Measurements from ENCODE around the gene LMX1B.
"Not testable (repeated sequence)": the region's sequence is repeated elsewhere in the genome, so short reads cannot be mapped to it uniquely, and the experiment has no call there.

The LMX1B gene

GRCh38 chr9:126725485-126725884, 111.8 kb downstream of the LMX1B start:
- H3K27me3 Mint-ChIP-seq; H3K4me3 Mint-ChIP-seq; H3K27ac Mint-ChIP-seq; DNase-seq; ATAC-seq (replicated peaks); H3K36me3 Mint-ChIP-seq; H3K9me3 Mint-ChIP-seq: not testable (repeated sequence)
- peaks cover 21 to 31% of the 10 kb centered on the region in 2 donors for H3K4me1 Mint-ChIP-seq

DNA sequence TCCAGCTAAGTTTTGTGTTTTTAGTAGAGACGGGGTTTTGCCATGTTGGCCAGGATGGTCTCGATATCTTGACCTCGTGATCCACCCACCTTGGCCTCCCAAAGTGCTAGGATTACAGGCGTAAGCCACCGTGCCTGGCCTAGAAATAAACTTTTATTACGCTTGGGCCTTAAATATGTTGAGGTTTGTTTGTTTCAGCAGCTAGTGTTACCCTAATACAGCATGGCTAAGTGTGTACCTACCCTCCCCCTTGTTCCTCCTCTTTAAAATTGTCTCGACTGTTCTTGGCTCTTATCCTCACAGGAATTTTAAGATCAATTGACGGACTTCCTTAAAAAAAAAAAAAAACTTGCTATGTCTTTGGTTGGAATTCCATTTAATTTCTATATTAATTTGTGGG, 114.5 kb downstream of the LMX1B start:
- not testable (repeated sequence) for H3K4me3 Mint-ChIP-seq; H3K36me3 Mint-ChIP-seq; DNase-seq; H3K9me3 Mint-ChIP-seq; H3K27me3 Mint-ChIP-seq; ATAC-seq (replicated peaks); H3K27ac Mint-ChIP-seq
- H3K4me1 Mint-ChIP-seq, result peaks cover 7 to 12% of the 10 kb centered on the region in 2 donors

DNA sequence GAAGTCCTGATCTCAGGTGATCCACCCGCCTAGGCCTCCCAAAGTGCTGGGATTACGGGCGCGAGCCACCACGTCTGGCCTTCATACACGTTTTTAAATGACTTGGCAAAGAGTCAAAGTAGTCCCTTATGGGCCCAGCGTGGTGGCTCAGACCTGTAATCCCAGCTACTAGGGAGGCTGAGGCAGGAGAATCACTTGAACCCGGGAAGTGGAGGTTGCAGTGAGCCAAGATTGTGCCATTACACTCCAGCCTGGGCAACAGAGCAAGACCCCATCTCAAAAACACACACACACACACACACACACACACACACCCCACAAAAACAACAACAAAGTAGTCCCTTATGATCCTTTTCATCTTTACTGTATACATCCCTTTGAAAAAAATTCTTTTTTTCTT, 116.9 kb downstream of the LMX1B start:
- H3K4me1 Mint-ChIP-seq; H3K27ac Mint-ChIP-seq; ATAC-seq (replicated peaks); DNase-seq; H3K4me3 Mint-ChIP-seq: not testable (repeated sequence)
- H3K9me3 Mint-ChIP-seq, result peaks cover 10 to 16% of the 10 kb centered on the region in 2 donors
- peaks cover 8 to 11% of the 10 kb centered on the region in 2 donors for H3K36me3 Mint-ChIP-seq
- H3K27me3 Mint-ChIP-seq, result peaks cover 10 to 13% of the 10 kb centered on the region in 2 donors

DNA sequence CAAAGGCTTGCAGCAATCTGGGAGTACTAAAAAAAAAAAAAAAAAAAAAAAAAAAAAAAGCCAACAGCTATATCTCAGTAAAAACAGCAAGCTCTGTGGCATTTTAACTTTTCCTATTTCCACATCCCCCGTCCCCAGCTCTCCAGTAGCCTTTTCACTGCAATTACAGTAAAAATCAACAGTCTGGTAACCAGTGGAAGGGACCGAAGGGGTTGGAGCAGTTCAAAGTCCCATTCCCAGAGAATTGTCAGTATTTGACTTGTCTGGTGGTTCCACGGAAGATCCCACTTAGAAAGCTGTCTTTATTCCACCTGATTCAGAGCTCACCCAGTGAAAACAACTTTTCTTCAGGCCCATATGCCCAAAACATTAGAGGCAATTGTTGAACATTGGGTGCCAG, 119.3 kb downstream of the LMX1B start:
- H3K4me3 Mint-ChIP-seq, result no peak overlapping the region
- peaks cover 14 to 22% of the 10 kb centered on the region in 2 donors for H3K9me3 Mint-ChIP-seq
- no peak for ATAC-seq (replicated peaks)
- H3K36me3 Mint-ChIP-seq, result peaks cover 8 to 11% of the 10 kb centered on the region in 2 donors
- H3K27ac Mint-ChIP-seq, result no peak overlapping the region
- peaks cover 13% of the 10 kb centered on the region in 2 donors for H3K27me3 Mint-ChIP-seq
- H3K4me1 Mint-ChIP-seq, result no peaks in the 10 kb centered on the region
- no peak for DNase-seq

GRCh38 chr9:126734877-126735276, 121.1 kb downstream of the LMX1B start:
- Mint-ChIP-seq H3K27me3 (peaks cover 16 to 19% of the 10 kb centered on the region in 2 donors), H3K9me3 (peaks cover 14 to 22% of the 10 kb centered on the region in 2 donors), H3K4me3 (no peak overlapping the region), H3K36me3 (peaks cover 8 to 11% of the 10 kb centered on the region in 2 donors), H3K27ac (no peak overlapping the region), H3K4me1 (no peaks in the 10 kb centered on the region)
- no peak for DNase-seq
- ATAC-seq (replicated peaks), result no peak

- Mint-ChIP-seq H3K9me3 (peaks cover 14 to 22% of the 10 kb centered on the region in 2 donors), H3K27me3 (peaks cover 18 to 19% of the 10 kb centered on the region in 2 donors), H3K4me1 (no peaks in the 10 kb centered on the region), H3K36me3 (peaks cover 8 to 11% of the 10 kb centered on the region in 2 donors), H3K4me3 (no peak overlapping the region), H3K27ac (no peak overlapping the region)
- DNase-seq, result no peak
- ATAC-seq (replicated peaks), result no peak
These were observed 121.8 kb downstream of the LMX1B start for GRCh38 chr9:126735482-126735881.

- H3K4me3 Mint-ChIP-seq, result no peak overlapping the region
- H3K4me1 Mint-ChIP-seq, result no peaks in the 10 kb centered on the region
- peaks cover 8 to 11% of the 10 kb centered on the region in 2 donors for H3K36me3 Mint-ChIP-seq
- ATAC-seq (replicated peaks) (no peak), DNase-seq (no peak)
- peaks cover 18 to 19% of the 10 kb centered on the region in 2 donors for H3K27me3 Mint-ChIP-seq
- H3K27ac Mint-ChIP-seq, result no peak overlapping the region
- peaks cover 14 to 22% of the 10 kb centered on the region in 2 donors for H3K9me3 Mint-ChIP-seq
These were observed 124.8 kb downstream of the LMX1B start for GRCh38 chr9:126738553-126738952.

DNA sequence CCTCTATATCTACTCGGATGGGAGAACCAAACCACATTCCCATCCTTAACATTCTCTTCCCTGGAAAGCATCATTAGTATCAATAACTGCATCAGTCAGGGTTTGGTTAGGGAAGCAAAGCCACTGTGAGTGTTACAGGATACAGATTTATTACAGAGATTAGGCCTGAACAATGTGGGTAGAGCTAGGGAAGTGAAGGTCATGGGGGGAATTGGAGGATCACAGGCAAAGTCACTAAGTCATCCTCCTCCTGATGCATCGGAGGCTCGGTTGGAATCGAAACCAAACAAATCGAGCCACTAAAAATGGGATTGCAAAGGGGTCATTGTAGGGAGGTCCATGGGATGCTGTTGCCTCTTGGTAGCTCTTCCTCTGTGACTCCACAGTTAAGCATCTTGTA, 129.3 kb downstream of the LMX1B start:
- Mint-ChIP-seq H3K27ac (no peak overlapping the region), H3K4me1 (peaks cover 18 to 28% of the 10 kb centered on the region in 2 donors)
- no peak for DNase-seq

DNA sequence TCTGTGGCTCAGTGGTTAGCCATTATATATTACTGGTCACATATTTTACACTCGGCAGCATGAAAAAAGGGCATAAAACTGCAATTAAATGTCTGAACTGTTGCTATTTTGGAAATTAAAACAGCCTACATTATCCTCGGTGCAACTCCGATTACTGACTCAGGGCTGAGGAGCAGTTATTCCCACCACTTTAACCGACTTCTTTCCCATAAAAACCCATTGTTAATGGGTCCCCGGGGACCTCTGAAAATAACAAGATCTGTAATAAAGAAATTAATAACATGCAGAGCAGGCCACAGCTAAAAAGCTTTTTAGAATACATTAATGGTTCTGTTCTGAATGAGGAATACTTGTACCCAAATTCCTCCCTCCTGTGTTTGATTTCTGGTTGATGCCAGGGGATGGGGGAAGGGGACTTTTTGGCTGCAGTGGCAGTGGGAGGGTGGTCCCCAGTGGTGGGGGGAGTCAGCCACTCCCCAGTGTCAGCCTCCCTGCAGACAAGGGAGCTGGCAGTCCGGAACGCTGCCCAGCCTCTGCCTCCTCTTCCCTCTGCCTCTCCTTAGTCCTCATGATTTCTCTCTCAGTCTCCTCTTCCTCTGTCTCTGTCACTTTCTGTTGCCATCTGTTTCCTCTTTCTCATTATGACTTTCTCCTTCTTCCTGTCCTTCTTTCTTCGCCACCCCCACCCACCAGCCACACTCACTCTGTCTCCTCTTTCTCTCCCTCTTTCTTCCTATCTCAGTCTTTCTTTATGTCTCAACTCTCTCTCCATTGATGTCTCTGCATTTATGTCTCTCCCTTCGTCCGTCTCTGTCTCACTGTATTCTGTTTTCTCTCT, 132.1 kb downstream of the LMX1B start:
- Mint-ChIP-seq H3K27ac (peak overlapping the region; percentile 52), H3K27me3 (peaks cover under 1 to 2% of the 10 kb centered on the region in 2 donors), H3K9me3 (no peaks in the 10 kb centered on the region), H3K4me1 (peaks cover 24 to 38% of the 10 kb centered on the region in 2 donors), H3K4me3 (peak overlapping the region; percentile 4 to 57), H3K36me3 (no peaks in the 10 kb centered on the region)
- peak; percentile 75 to 88 for ATAC-seq (replicated peaks)
- no peak for DNase-seq

More for the DNA sequence above, 129.3 kb downstream of the LMX1B start:
- Mint-ChIP-seq H3K27me3 (peaks cover 5% of the 10 kb centered on the region in 2 donors), H3K9me3 (no peaks in the 10 kb centered on the region), H3K36me3 (no peaks in the 10 kb centered on the region), H3K4me3 (no peak overlapping the region)
- no peak for ATAC-seq (replicated peaks)

Data from stimulated activated naive B cell treated with anti-CD40 and anti-IgM and Interleukin-4, amounts not matched to agents 10 μg/mL and 1 μg/mL and 100 μg/mL, for 72 hours (primary cell).